Tibial nerve (tissue), 4 donors: ENCODE data around the gene CEACAM1.

ENCODE experiments used
- EP300 ChIP-seq, 2 donors: sonication (generic); formaldehyde crosslinking; IDR thresholded peaks; one replicate each; pipeline ENCODE4 v1.6.1; 2017; ENCODE audit warnings: antibody characterized with exemption in 2 of 2, mild to moderate bottlenecking in 1 of 2
- POLR2A ChIP-seq, 2 donors: fragments of 450-650 bp; IDR thresholded peaks; one replicate each; pipeline ENCODE4 v1.6.1; 2017; ENCODE audit warnings: antibody characterized with exemption in 2 of 2, mild to moderate bottlenecking in 2 of 2, moderate library complexity in 2 of 2
- TF ChIP-seq, protein P1 (sequence below), 5 experiments: fragments of 200-600 bp in 3 of 5; fragments of 450-650 bp in 2 of 5; sonication (generic) in 3 of 5; IDR thresholded peaks; one replicate each; pipeline ENCODE4 v1.5.1; 2016 to 2019; ENCODE audit warnings: antibody characterized with exemption in 5 of 5, mild to moderate bottlenecking in 3 of 5, moderate library complexity in 2 of 5

DNA sequence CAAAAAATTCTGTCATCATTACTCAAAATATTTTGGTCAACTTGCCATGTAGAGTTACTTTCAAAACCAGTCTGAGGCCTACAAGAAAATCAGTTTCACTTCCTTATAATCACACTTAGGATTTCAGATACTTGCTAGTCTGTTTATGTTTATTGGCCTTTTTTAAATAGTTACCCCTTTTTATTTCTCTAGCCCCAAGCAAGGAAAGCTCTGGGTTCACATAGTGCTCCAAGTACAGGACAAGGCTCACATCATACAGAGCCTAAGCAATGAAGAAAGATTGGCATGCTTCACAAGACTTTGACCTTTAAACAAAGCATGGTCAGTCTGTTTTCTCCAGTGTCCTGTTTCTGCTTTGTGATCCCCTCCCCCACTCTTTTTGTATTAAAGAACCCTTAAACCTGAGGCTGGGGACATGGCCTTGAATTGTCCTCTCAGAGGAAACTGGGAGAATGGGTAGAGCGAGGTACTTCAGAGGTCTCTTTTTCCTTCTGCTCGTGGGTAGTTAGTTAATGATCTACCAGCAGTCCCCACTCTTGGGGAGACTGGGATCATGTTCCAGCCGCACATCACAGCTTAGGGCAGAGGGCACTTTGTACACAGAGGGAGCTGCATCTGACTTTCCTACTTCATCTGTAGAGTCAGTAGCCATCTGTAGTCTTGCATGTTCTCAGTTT, 30.7 kb downstream of the CEACAM1 start:
- TF ChIP-seq, protein P1, sequence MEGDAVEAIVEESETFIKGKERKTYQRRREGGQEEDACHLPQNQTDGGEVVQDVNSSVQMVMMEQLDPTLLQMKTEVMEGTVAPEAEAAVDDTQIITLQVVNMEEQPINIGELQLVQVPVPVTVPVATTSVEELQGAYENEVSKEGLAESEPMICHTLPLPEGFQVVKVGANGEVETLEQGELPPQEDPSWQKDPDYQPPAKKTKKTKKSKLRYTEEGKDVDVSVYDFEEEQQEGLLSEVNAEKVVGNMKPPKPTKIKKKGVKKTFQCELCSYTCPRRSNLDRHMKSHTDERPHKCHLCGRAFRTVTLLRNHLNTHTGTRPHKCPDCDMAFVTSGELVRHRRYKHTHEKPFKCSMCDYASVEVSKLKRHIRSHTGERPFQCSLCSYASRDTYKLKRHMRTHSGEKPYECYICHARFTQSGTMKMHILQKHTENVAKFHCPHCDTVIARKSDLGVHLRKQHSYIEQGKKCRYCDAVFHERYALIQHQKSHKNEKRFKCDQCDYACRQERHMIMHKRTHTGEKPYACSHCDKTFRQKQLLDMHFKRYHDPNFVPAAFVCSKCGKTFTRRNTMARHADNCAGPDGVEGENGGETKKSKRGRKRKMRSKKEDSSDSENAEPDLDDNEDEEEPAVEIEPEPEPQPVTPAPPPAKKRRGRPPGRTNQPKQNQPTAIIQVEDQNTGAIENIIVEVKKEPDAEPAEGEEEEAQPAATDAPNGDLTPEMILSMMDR (IDR thresholded peaks at IDR 0.05), result no peak
- TF ChIP-seq EP300 (IDR thresholded peaks at IDR 0.05), result no peak
- TF ChIP-seq POLR2A (IDR thresholded peaks at IDR 0.05), result no peak
